Measurements from ENCODE around the gene PLD3.
"Not testable (repeated sequence)": the region's sequence is repeated elsewhere in the genome, so short reads cannot be mapped to it uniquely, and the experiment has no call there.

The PLD3 gene

DNA sequence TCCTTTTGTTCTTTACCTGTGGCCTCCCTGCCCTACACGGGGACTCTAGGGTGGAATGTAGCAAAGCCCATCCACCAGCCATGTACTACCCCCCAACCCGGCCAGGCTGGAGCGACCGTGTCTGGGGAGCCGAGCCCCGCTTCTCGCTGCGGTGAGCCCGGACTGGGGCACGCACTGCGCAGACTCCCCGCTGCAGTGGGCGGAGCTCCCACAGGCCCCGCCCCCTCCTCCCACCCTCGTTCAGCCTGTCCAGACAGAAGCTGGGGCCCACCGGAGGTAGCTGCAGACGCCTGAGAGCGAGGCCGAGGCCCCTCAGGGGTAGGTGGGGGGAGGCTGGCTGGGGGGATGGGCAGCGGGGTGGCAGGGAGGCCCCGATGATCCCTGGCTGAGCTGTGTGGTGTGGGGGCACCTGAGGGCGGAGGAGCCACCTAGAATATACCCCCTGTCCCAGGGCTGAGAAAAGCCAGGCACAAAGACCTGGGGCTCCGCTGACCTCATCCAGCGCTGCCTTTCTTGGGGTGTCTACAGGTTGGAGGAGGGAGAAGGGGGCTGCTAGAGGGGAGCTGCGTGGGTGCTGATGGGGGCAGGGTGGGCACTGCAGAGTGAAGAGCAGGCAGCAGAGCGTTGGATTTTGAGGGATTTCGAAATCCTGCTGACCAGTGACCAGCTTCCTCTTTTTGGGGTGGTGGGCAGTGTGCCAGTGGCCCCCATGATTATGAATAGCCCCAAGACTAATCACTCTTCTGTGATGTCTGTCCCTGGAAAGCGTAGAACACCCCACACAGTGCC lies 17.3 kb downstream of the PLD3 start:
- peak; percentile 97 for DNase-seq (ENCODE audit: low spot score)

DNA sequence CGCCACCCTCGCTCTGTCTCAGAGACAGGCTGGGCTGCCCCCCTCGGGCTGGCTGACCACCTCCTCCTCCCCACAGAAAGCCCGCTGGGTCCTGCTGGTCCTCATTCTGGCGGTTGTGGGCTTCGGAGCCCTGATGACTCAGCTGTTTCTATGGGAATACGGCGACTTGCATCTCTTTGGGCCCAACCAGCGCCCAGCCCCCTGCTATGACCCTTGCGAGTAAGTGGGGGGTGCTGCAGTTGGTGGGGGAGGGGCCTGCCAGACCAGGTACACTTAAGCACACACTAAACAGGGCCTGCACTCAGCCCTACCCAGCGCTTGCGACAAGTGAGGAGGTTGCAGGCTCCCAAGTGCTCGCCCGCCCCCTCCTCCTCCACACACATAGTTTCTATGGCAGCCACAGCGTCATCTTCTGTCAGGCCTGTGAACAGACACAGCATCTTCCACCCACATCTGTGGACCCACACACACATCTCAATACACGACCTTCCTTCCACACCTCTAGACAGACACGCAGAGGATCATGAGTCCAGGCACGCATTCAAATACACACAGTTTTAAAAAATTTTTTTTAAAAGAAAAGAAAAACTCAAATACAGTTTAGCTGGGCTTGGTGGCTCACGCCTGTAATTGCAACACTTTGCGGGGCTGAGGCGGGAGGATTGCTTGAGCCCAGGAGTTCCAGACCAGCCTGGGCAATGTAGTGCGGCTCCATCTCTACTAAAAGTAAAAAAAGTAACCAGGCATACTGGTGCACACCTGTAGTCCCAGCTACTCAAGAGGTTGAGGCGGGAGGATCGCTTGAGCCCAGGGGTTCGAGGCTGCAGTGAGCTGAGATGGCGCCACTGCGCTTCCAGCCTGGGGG lies 18.4 kb downstream of the PLD3 start:
- no peak for DNase-seq (ENCODE audit: low spot score)

DNA sequence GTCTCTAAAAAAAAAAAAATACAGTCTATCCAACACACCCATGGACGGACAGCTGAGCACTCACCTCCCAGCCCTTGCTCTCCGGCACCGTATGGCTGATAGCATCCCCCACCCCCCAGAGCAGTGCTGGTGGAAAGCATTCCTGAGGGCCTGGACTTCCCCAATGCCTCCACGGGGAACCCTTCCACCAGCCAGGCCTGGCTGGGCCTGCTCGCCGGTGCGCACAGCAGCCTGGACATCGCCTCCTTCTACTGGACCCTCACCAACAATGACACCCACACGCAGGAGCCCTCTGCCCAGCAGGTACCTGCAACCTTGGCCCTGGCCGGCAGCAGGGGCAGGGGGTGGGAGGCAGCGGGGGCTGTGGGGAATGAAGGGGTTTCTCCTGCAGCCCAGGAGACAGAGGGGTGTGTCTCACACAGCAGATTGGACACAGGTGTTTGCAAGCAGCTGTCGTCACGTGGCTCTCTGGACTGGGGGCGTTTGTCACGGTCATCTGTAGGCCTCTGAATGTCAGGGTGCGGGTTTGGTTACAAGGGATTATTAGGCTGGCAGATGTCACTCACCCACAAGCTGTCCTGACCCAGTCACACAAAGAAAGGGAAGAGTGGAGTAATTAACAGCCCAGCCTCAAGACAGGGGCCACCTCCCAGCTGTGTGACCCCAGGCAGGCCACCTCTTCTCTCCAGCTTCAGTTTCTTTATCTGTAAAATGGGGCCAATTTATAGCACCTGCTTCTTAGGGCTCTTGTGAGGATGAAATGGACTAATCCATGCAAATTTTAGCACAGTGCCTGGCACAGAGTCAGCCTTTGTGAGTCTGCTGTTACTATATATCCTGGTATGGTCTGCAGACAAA lies 19.3 kb downstream of the PLD3 start:
- no peak for DNase-seq (ENCODE audit: low spot score)

DNA sequence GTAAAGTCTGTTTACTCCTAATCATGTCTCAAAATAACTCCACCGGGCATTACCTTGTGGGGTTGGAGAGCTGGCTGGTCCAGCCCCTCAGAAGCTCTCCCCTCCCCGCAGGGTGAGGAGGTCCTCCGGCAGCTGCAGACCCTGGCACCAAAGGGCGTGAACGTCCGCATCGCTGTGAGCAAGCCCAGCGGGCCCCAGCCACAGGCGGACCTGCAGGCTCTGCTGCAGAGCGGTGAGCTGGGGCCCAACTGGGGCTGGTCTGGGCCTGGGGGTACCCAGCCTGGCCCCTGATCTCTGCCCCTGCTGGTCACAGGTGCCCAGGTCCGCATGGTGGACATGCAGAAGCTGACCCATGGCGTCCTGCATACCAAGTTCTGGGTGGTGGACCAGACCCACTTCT lies 21.3 kb downstream of the PLD3 start:
- DNase-seq (ENCODE audit: low spot score) = no peak

DNA sequence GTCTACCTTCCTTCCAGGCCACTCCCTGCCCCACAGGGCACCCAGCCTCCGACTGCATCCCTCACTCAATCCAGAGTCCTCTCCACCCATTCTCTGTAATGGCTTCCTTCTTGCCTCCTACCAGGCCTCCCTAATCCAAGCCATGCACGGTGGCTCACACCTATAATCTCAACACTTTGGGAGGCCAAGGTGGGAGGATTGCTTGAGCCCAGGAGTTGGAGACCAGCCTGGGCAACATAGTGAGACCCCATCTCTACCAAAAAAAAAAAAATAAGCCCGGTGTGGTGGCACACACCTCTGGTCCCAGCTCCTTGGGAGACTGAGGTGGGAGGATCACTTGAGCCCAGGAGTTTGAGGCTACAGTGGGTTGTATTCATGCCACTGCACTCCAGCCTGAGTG lies 21.8 kb downstream of the PLD3 start:
- DNase-seq (ENCODE audit: low spot score) = not testable (repeated sequence)

DNA sequence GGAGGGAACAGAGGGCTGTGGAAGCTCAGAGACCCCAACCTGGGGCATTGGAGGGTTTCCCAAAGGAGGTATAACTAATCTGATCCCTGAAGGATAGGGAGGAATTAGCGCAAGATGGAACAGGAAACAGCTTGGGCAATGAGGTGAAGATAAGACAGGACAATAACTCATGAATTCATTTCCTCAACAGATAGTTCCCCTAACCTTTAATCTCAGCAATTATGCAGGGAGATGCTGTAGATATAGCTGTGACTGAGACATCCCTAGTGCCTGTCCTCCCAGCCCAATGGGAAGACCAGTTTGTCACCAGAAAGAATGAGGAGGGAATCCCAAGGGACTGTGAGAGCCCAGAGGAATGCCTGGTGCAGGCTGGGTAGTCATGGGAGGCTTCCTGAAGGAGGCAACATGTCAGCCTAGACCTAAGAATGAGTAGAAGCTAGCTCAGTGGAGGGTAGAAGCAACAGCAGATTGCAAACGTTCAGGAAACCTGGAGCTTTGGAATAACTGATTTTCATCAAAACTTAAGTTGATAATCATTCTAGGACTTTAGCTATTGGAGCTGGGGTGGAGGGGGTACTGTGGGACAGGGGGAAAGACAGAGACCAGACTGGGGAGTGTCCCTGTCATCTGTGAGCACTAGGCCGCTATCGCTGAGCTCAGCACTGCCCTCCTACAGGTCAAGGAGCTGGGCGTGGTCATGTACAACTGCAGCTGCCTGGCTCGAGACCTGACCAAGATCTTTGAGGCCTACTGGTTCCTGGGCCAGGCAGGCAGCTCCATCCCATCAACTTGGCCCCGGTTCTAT lies 22.7 kb downstream of the PLD3 start:
- DNase-seq (ENCODE audit: low spot score) = no peak

DNA sequence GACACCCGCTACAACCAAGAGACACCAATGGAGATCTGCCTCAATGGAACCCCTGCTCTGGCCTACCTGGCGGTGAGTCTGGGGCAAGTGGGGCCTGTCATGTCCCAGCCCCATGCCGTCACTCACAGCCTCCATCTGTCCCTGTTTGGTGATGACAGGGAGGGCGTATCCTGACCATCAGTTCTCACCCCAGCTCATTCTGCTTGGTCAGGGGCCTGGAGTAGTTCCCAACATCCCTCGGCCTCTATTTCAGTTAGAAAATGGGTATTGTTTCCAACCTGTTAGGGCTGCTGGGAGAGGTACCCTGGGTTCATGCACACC lies 23.3 kb downstream of the PLD3 start:
- no peak for DNase-seq (ENCODE audit: low spot score)

DNA sequence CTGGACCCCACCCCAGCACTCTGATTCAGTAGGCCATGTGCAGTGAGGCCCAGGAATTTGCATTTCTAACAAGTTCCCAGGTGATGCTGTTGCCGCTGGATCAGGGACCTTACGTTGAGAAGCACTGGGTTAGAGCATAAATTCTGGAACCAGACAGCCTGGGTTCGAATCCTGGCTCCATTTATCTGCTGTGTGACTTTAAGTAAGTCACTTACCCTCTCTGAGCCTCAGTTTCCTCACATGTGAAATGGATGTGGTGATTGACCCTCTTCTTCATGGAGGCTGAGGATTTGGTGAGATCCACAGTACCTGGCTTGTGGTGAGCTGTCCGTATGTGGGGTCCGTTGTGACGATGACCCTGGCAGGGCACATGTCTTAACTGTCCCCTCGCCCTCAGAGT lies 25.6 kb downstream of the PLD3 start:
- no peak for DNase-seq (ENCODE audit: low spot score)

DNA sequence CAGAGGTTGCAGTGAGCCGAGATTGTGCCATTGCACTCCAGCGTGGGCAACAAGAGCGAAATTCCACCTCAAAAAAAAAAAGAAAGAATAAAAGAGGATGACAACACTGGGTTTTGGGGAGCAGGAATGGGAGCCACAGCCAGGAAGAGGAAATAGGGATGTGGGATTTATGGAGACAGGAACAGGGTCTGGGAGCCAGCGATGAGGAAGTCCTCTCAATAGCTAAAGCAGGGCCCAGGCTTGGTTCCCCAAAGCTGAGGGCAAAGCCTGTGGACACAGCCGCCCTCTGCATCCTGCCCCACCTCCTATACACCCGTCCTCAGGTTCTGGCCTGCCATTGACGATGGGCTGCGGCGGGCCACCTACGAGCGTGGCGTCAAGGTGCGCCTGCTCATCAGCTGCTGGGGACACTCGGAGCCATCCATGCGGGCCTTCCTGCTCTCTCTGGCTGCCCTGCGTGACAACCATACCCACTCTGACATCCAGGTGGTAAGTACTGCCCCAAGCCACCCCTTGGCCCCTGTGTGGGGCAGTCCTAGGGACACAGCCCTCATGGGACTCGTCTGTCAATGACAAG lies 27.9 kb downstream of the PLD3 start:
- no peak for DNase-seq (ENCODE audit: low spot score)

DNA sequence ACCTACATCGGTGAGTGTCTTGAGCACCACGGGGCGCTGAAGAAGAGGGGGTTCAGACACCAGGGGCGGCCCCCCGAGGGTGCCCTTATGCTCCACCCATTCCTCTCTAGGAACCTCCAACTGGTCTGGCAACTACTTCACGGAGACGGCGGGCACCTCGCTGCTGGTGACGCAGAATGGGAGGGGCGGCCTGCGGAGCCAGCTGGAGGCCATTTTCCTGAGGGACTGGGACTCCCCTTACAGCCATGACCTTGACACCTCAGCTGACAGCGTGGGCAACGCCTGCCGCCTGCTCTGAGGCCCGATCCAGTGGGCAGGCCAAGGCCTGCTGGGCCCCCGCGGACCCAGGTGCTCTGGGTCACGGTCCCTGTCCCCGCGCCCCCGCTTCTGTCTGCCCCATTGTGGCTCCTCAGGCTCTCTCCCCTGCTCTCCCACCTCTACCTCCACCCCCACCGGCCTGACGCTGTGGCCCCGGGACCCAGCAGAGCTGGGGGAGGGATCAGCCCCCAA lies 29.4 kb downstream of the PLD3 start:
- no peak for DNase-seq (ENCODE audit: low spot score)

DNA sequence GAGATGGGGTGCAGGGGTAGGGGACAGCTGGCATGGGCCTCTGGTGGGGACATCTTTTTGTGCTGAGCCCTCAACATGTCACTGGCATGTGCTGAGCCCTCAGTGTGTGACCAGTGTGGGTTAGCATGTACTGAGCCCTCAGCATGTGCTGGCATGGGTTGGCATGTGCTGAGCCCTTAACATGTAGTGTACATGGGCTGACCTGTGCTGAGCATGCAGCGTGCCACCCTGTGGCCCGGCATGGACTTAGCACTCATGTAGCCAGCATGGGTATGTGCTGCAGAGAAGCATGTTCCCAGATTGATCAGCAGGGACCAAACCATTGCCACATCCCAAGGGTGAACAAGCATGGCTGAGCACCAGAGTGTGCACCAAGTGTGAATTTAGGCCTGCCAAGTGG lies 30.0 kb downstream of the PLD3 start:
- DNase-seq (ENCODE audit: low spot score) = no peak

DNA sequence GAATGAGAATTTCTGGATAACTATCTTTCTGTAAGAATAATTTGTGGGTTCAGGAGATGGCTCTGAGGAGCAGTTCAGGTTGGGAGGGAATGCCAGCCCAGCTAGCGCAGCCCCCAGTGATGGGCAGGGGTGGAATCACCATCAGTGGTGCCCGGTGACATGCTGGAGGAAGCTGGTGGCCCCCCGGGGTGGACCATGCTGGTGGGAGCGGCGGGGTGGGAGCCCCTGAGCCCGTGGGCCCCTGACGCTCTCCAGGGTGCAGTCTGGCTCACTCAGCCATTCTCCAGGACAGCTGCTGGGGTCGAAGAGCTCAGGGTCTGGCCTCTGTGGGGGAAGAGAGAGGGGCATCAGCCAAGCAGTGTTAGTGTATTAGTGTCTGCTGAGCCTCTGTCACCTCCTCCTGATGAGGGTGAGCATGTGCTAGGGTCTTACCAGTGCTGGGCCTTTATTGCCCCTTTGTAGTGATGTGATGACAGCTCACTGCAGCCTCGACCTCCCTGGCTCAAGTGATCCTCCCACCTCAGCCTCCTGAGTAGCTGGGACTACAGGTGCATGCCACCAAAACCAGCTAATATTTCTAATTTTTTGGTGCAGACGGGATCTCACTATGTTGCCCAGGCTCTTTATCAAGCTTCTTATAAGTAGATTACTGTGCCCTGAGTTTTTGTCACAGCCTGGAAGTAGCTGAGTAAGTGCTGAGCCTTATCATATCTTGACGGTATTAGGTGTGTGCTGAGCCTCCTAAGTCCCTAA lies 31.1 kb downstream of the PLD3 start:
- DNase-seq (ENCODE audit: low spot score) = no peak

DNA sequence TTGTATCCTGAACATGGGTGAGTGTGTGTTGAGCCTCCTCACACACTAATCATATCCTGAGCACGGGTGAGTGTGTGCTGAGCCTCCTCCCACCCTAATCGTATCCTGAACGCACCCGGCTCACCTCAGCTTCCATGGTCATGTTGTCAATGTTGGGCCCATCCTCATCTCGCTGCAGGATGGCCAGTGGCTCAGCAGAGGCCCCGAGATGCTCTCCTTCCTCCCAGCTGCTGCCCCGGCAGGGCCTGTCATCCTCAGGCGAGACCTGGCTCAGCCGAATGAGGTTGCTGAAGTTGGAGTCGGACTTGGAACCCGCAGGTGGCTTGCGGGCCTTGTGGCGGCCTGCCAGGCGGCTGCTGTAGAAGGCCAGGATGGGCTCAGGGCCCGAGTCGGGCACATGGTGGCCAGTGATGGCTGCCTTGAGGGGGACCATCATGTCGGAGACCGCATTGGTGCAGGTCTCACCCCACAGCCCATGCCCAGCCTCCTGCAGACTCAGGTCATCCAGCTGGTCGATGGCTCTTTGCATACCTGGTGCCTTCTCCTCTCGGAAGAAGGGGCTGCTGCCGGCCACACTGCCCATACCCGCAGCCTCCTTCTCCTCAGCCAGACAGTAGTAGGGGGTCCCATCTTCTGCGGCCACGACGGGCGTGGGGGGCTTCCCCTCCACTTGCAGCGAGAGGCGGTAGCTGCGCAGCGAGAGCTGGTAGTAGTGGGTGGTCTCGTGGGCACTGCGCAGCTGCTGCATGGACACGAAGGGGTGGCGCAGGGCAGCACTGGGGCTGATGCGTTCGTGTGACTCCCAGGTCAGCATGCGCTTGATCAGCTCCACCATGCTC lies 31.9 kb downstream of the PLD3 start:
- DNase-seq (ENCODE audit: low spot score) = no peak

DNA sequence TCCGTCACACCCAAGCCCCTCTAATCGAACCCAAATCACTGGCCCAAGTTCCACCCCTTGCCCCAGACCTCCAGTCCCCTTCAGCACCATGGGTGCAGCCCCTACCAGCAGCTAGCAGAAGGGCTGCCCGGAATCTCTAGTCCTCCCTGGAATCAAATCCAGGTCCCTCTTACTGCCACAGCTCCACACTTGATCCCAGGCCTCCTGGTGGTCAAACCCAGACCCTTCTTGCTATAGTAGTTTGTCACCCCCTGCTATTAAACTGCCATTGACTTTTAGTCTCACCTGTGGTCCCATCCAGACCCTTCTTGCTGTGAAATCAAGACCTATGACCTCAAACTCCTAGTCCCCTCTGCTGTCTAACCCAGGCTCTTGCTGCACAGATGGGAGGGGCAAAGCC lies 32.8 kb downstream of the PLD3 start:
- no peak for DNase-seq (ENCODE audit: low spot score)

DNA sequence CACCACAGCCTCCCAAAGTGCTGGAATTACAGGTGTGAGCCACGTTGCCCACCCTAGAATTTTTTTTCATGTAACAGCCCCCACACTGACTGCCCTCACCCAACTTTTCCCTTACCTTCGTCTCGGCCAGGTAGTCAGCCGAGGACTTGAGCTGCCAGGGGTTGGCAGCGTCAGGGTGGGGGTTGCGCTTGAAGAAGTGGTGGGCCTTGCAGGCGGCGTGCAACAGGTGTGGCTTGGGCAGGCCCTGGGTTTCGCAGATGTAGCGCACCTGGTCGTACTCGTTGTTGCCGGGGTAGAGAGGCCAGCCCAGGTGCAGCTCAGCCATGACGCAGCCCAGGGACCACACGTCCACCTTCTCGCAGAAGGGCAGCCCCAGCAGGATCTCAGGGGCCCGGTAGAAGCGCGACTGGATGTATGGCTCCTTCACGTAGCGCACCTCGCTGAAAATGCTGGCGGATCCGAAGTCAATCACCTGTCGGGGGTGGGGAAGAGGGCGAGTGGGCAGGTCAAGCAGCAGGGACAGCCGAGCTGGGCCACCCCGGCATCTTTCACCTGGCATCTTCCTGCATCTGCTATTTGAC lies 35.3 kb downstream of the PLD3 start:
- DNase-seq (ENCODE audit: low spot score) = no peak

DNA sequence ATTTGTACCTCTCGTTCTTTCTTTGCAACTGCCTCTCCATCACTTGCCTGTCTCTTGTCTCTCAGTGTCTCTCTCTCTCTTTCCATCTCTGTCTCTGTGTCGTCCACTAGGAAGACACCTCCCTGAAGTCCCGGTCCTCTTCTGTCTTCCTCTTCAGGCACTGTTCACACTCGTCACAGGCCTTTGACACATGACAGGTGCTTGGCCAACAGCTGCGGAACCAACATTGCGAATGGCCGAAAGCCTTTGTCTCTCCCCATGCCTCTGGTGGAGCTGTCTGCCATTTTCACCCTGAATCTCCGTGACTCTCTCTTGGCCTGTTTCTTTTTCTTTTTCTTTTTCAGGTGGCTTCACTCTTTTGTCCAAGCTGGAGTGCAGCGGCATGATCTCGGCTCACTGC lies 38.7 kb downstream of the PLD3 start:
- no peak for DNase-seq (ENCODE audit: low spot score)

DNA sequence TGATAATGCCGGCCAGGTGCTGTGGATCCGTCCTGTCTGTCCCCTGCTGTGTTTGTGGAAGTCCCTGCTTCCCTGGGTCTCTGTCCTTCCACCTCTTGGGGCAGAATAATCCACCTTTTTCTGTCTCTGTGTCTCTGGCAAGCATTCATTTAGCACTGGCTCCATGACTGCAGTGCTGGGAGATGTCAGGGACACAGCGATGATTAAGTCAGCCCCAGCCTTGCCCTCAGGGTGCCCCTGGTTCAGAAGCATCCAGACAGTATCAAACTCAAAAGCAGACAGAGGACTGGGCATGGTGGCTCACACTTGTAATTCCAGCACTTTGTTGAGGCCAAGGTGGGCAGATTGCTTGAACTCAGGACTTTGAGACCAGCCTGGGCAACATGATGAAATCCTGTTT lies 40.0 kb downstream of the PLD3 start:
- DNase-seq (ENCODE audit: low spot score) = no peak

DNA sequence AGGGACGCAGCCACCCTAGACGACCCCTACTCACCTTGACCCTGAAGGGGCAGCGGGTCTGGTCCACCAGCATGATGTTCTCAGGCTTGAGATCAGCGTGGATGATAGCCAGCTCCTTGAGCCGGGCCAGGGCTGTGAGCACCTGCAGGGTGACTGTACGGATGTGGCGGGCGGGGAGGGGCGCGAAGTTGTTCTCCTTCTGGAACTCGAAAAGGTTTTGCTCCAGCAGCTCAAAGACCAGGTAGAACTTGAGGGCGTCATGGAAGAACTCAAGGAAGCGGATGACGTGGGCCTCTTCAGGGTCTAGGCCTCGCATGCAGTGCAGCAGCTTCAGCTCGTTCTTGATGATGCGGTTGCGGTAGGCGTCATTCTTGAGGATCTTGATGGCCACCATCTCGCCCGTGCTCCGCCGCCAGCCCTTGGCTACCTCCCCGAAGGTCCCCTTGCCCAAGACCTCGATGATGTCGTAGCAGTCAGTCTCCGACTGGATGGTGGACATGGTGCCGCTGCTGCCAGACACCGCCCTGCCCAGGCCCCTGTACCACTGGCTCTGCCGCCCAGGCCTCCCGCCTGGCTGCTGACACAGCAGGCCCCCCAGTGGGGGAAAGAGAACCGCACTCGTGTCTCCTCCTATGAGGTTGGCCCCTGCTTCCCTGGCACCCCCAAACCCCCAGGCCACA lies 41.0 kb downstream of the PLD3 start:
- no peak for DNase-seq (ENCODE audit: low spot score)

Data from COLO829 (cell line).